Transverse colon (tissue), 4 donors: ENCODE results near the gene OSBPL10.

Source experiments
- EP300 ChIP-seq: sonication (generic); formaldehyde crosslinking; IDR thresholded peaks from one replicate; pipeline ENCODE4 v1.6.1; 2017; ENCODE audit warnings: antibody characterized with exemption, low read depth
- POLR2A ChIP-seq: fragments of 450-650 bp; IDR thresholded peaks from one replicate; pipeline ENCODE4 v1.6.1; 2016; ENCODE audit warnings: antibody characterized with exemption, mild to moderate bottlenecking, moderate library complexity
- POLR2AphosphoS5 ChIP-seq, 3 donors: sonication (generic); formaldehyde crosslinking; IDR thresholded peaks; one replicate each; pipeline ENCODE4 v1.6.1; 2016; ENCODE audit warnings: antibody characterized with exemption in 3 of 3
- TF ChIP-seq, protein P1 (sequence below), 5 experiments: fragments of 200-600 bp in 3 of 5; fragments of 450-650 bp in 2 of 5; sonication (generic) in 3 of 5; IDR thresholded peaks; 1 replicate in 2 of 5; 2 replicates in 3 of 5; pipeline ENCODE4 v1.5.1; 2016 to 2017; ENCODE audit warnings: antibody characterized with exemption in 5 of 5, inconsistent platforms in 3 of 5, mild to moderate bottlenecking in 2 of 5, moderate library complexity in 1 of 5

DNA sequence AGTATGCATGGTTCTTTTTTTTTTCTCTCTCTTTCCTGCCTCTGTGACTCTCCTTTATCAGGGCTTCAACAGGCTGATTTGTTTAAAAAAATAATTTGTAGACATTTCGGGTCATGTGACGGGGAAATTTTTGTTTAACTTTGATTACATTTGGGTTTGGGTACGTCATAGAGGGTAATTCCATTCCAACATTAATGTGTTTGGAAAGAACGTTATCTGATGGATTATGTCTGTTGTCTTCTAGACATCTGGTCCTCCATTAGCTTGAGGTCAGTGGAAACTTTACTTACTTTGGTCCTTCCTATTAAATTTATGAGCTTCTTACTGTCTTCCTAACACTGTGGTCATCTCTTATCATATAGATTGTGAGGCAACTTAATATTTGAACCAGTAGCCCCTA lies 367.4 kb downstream of the OSBPL10 start:
- TF ChIP-seq POLR2A (no peak), EP300 (no peak), POLR2AphosphoS5 (IDR thresholded peaks at IDR 0.05) (no peak)
- TF ChIP-seq, protein P1, sequence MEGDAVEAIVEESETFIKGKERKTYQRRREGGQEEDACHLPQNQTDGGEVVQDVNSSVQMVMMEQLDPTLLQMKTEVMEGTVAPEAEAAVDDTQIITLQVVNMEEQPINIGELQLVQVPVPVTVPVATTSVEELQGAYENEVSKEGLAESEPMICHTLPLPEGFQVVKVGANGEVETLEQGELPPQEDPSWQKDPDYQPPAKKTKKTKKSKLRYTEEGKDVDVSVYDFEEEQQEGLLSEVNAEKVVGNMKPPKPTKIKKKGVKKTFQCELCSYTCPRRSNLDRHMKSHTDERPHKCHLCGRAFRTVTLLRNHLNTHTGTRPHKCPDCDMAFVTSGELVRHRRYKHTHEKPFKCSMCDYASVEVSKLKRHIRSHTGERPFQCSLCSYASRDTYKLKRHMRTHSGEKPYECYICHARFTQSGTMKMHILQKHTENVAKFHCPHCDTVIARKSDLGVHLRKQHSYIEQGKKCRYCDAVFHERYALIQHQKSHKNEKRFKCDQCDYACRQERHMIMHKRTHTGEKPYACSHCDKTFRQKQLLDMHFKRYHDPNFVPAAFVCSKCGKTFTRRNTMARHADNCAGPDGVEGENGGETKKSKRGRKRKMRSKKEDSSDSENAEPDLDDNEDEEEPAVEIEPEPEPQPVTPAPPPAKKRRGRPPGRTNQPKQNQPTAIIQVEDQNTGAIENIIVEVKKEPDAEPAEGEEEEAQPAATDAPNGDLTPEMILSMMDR (IDR thresholded peaks at IDR 0.05), result no peak
